Activated naive CD4-positive, alpha-beta T cell treated with anti-CD3 and anti-CD28 coated beads, Interleukin-2, amount 50 U/mL, for 16 hours (primary cell): ENCODE measurements around the gene LDLRAD4.

Source experiments
- DNase-seq: peaks from one replicate; pipeline ENCODE4 v3.0.0-alpha.2; 2020

Gene LDLRAD4

DNA sequence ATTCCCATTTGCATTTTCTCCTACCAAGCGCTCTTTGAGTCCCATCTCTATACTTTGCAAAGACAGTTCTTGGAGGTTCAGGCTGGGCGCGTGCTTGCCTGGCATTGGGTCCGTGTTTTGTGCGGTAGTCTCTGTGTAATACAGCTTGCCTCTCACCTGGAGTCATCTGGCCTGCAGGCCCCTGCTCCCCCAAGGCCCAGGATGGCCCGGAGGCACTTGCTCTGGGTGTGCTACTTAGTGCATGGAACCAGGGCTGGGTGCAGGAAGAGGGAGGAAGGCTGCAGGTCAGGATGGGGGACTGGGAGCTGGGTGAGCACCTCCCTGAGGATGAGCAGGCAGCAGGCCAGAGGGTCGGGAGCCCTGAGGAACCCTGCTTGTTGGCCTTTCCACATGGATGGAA, 220.9 kb downstream of the LDLRAD4 start:
- no peak for DNase-seq

DNA sequence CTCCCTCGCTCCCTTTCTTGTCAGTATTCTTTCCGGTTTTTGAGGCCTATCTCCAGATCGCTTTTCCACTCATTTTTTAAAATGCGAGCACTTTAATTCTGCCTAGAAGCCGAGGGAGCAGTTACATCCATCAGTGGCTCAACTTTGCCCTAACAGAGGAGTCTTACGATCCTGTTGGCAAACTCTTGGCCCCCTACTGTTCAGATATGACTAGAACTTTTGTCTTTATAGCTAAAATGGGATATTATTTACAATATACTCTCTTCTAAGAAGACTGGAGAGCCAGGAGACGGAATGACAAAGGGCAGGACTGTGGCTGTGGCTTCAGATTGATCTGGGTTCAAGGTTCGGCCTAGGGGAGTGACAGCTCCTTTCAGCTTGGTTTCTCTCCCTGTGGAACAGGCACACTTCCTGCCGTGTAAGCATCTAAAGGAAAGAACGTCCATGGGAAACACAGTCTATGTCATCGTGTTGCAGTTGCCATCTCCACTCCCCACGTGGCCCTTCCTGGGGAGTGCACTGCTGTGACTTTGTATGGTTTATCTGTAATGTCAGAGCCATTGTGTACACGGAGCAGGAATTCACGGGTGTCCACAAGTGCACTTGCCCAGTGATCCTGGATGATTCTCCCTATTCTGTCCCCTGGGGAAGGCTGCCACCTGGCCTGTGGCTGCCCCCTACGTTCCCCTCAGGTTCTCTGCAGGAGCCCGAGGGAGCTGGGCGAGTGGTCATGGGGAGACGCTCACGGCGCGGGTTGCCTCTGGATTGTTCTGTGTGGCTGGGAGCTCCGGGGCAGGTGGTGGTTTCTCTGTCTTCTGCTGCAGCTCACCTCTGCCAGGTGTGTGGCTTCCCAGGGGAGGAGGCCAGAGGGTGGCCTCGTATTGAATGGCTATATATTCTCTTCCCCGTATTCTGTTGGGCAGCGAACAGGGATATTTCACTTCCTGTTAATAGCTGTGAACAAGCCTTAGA, 222.0 kb downstream of the LDLRAD4 start:
- no peak for DNase-seq

DNA sequence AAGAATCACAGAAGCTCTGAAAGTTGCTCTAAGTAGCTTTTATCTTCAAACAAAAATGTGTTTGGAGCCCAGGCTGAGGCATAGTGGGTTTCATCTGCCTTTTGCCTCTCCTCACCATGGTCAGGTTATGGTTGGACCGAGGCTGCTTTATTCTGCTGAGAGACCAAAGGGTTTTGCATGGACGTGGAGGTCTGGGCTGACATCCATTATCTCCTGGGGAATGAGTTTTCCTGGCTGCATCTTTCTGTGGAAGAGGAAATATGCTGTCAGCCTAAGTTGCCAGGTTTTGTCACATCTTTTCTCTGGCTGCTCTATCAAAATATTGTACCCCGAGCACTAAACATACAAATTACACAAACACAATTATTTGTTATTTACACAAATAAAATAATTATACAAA, 223.2 kb downstream of the LDLRAD4 start:
- DNase-seq: no peak

DNA sequence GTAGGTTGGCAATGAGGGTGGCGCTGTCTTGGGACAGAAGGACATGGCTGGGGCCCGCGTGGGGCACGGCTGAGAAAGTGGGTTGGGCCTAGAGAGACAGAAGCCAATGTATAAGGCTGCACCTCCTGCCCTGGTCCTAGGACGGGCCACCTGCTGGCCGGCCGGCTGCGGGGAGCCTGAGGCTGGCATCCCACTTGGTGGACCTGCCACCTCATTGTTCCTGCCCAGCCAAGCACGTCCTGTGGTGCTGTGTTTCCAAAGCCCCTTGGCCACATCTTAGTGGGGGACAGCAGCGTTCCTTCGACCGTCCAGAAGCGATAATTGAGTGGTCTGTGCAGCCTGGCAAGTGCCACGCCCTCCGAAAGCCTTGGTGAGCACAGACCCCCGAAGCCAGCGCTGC, 223.9 kb downstream of the LDLRAD4 start:
- no peak for DNase-seq

DNA sequence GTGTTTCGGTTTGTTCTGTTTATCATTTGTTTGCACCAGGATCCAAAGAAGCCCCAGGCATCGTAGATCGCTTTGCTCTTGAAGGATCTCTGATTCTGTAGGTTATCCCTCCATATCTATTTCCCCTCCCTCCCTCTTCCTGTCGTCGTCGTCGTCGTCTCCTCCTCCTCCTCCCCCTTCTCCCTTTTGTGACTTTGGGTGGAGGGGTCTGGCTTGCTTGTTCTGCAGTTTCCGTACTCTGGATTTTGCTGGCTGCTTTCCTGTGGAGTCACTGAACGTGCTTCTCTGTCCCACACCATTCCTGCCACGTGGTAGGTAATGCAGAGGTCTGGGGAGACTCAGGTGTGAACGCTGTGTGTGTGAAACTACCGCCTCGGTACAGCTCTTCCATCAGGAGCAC, 225.0 kb downstream of the LDLRAD4 start:
- DNase-seq: no peak

DNA sequence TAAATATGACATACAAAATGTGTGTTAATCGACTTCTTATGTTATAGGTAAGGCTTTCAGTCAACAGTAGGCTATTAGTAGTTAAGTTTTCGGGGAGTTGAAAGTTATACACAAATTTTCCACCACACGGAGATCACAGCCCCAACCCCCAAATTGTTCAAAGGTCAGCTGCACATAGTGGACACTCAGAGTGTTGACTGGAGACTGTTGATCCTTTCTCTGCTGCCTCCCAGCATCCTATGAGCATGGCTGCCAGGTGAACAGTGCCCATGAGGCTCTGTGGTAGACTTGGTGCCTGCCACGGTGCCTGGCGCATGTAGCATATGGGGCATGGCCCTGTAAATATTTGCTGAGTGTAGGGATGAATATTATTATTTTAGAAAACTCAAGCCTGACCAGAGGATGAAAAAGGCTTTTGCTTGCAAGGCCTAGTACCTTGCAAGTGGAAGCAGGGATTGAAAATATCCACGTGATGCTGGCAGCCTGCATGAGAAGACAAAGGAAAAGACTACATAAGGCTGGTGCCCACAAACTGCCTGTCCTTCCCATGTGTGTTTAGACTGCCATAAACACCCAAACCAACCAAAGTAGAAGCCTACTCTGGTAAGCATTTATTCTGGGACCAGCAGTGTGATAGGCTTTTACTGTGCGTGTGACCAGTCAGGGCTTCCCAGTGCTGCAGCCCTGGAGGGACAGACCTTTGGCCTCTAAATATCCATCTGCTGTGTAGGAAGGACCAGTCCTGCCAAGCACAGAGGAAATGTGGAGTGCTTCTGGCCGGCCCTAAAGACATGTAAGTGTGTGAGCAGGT, 226.1 kb downstream of the LDLRAD4 start:
- DNase-seq: no peak

DNA sequence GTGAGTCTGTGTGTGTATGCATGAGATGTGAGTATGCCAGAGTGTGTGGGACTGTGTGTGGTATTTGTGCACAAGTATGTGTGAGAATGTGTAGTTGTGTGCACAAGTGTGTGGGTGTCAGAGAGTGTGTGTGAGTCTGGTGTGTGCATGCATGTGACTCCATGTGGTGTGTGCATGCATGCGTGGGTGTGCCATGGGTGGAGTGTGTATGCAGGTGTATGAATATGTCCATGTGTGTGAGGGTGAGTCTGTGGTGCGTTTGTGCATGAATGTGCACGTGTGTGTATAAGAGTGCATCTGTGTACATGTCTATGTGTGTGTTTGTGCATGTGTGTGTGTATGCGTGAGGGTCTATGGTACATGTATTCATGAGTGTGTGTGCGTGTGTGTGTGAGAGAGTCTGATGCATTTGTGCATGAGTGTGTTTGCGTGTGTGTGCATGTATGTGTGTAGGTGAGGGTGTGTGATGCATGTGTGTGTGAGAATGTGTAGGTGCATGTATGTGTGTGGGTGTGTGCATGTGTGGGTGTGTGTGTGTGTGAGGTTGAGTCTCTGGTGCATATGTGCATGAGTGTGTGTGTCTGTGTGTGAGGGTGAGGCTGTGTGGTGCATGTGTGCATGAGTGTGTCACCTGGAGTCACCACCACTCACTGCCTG, 226.8 kb downstream of the LDLRAD4 start:
- DNase-seq: no peak

DNA sequence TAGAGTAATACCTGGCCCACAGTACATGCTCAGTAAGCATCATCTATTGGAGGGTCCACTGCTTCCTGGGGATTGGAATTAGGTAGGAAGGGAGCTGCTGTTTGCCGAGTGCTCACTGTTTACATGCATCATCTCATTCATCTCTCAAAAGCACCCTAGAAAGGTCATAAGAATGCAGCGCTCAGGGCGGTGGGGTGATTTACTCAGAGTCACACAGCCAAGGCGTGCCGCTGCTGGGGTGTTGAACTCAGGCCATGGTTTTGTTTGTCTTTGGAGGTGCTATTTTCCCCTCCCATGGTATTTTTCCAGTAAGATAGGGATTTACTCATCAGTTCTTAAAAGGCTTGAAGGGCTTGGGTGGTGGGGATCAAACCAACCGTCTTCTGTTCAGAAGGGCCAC, 227.5 kb downstream of the LDLRAD4 start:
- no peak for DNase-seq

DNA sequence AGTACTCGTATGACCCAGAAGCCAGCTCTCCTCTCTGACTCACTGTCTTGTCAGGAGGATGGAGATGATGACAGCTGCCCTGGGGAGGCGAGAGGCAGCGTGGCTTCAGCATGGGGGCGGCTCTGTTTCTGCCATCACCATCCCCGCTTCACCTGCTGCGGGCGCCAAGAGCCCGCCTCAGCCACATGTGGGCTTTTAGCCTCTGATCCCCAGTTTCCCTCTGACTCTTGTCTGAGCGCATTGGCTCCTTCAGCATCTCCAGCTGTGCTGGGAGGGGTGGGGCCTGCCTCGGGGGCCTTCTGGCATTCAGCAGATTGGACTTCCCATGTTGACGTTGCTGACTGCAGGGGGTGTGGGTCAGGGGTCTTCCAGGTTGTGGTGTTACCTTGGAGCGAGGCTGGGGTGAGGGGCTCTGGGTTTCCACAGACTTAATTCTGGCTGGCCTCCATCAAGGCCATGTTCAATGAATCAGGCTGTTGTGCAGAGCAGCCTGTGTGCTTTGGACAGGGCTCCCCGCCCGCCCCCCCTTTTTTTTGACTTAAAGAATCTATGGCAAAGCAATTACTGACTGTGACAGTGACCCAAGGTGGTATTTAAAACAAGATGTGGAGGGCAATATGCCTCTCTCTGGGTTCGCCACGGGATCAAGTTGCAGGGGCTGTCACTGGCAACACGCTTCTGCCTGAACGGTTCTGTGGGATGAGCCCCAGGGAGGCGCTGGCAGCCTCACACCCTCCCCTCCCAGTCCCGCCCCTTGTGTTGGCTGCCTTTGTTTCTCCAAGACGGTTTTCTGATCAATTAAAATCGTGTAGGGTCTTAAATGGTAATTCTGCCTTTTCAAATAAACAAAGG, 228.3 kb downstream of the LDLRAD4 start:
- no peak for DNase-seq

DNA sequence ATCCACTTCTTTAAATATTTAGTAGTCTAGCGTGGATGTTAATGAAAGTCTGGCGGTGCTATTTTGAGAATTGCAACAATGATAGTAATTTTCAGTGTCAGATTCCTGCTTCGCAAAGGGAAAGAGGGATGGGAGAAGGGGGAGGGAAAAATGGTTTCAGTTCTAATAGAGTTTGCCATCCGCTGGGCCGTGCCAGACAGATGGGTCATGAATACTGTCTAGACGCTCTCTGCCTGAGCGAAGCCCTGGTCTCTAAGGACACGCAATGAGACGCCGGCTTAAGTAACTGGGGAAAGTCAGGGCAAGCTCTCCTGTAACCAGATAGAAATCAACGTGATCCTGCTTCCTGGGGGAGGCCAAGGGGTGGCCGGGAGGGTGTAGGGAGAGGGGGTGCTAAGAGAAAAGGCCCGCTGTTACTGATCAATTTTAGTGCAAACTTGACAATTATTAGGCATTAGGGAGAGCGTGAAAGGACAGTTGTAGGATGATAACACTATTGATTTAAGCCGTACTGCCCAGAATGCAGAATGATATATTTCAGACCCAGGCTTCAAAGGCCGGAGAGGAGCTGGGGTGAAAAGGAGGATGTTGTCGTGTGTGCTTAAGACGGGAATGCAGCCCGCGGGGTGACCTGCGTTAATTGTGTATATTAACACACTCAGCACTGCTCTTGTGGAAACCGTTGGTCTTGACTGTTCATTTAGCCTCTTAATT, 229.2 kb downstream of the LDLRAD4 start:
- DNase-seq: no peak

DNA sequence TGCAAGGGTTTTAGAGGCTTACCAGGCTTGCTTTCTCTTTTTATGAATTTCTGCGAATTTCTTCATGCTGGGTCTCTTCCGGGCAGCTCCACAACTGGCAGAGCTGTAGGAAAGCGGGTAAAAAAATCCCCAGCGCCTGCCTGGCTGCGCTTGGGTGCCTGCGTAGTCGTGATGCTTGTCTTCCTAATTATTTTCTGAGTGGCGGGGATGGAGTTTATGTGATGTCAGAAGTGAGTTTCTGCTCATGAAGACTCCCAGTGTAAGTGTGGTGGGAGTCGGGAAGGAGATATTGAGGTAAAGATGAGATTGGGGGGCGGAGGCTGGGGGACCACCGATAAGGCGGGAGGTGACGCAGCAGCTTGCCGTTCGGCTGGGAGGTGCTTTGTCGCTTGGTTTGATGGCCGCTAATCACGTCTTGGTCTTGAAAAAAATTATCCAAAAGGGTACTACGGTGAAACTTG, 229.8 kb downstream of the LDLRAD4 start:
- DNase-seq: no peak

DNA sequence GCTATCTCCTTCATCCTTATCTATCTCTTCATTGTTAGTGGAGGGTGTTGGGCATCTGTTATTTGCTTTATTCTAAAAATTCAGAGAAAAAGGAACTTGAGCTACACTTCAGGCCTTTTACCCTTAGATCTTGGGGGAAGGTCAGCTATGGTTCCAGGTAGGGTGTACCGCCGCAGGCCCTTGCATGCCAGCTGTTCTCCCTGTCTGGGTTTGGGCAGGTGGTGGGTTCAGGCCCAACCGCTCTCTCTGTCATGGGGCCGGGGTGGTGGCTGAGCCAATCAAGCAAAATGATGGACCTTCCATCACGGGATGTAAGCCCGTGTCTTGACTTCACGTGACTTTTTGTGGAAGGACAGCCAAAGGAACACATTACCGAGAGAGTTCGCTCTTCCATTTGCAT, 231.1 kb downstream of the LDLRAD4 start:
- no peak for DNase-seq

DNA sequence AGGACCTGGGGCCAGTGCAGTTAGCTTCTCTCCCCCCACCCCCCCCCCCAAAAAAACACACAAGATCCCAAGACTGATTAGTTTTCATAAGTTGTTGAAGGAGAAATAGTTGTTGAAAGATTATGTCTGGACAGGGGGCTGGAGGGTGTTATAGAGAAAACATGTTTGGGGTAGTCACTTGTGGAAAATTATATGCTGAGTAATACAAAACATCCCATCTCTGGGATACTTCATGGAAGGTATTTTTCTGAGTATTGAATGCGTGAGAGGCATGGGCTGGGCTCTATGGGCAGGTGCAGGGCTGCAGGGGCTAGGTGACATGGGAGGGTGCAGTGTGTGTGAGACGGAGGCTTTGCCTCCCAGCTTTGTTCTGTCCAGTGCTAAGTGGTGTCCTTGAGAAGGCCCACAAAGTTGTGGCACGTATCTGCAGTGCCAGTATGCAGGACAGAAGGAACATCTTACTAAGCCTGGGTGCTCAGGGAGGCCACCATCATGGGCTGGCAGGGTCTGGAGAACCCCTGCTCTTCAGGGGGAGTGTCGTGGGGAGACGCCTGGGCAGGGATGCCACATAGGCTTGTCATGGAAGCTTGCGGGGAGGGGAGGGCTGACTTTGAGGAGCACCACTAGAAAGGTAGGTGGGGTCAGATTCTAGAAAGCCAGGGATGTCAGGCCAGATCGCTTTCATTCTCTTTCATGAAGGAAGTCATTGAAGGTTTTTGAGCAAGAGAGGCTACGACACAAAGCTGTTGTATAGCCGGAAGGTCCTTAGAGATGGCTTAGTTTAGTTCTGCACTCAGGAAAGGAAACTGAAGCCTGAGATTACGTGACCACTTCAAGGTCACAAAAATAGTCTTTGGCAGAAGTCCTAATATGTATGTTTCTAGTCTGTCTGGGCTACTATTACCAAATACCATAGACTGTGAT, 232.0 kb downstream of the LDLRAD4 start:
- DNase-seq: no peak

DNA sequence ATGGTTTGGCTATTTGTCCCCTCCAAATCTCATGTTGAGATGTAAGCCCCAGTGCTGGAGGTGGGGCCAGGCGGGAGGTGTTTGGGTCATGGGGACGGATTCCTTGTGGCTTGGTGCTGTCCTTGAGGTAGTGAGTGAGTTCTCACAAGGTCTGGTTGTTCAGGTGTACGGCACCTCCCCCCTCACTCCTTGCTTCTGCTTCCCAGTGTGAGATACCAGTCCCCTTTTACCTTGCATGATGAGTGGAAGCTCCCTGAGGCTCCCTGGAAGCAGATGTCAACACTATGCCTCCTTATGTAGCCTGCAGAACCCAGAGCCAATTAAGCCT, 232.6 kb downstream of the LDLRAD4 start:
- DNase-seq: no peak

DNA sequence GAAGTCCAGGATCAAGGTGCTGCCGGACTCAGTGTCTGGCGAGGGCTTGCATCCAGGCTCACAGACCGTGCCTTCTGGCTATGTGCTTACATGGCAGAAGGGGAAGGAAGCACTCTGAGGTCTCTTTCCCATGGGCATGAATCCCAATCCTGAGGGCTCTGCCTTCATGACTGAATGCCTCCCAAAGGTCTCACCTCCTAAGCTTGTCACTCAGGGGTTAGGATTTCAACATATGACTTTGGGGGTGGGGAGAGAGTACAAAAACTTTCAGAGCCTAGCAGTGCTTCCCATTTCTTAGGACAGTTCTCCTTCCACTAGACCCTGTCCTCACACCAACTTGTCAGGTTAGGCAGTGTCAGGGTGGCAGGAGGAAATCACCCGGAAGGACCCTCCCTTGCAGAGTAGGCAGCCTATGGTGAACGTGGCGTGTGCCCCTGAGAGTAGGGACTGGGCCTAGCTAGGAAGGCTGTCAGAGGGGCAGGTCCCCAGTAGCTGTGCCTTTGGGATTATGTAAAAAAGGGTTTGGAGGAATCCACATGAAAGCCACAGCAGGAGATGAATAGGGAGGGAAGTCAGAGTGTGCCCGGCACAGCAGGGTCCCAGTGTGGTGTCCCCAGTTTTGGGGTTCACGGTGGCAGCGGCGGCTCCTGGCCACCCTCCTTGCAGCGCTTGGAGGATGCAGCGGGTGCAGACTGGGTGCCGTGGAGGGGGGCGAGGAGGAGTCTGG, 233.3 kb downstream of the LDLRAD4 start:
- DNase-seq: no peak

DNA sequence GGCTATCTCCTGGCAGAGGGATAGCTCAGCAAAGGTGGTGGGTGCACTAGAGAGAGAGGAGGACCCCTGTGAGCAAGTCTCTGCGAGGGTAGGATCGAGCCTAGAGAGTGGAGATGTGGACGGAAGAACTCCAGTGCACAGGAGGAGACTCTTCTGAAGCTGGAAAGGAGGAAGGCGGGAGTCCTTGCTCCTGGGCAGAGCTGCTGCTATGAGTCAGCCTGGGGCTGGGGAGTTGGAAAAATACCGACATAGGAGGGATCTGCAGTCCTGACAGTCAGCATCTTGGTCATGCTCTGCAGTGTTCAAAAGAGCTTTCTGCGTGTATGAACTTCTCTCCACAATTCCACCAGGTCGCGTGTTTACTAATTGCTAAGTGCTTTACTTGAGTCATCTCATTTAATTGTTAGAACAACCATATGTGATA, 233.8 kb downstream of the LDLRAD4 start:
- DNase-seq: no peak

DNA sequence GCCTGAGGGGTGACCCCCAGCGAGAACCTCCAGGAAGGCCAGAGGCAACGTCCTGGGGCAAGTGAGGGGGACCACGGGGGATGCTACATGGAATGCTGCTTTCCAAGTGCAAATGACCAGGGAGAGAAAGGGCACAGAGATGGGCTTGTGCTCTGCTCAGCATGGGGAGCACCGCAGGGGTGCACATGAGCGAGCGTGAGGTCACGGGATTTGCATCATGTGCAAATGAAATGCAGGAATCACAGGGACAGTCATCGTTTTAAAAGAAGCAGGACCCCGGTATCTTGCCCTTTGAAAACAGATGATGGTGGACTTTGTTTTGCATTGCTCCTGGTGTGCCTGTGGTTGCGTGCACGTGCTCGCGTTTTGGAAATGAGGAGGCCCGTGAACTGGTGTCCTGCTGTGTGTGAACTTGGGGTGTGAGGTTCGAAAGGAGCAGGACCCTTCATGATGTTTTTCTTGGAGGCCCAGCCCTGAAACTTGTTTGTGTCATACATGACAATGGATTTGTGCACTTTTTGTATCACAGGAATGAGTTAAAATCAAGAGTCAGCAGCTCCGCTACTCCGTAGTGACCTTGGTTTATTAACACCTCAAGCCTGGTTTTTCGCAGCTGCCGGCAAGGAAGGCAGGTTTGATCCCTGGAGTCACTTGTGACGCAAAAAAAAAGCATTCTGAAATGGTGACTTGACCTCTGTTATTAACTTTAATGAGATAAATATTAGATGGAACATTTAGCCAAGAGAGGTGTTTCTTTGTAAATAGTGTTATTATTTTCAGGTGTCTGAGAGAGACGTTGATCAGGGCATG, 234.5 kb downstream of the LDLRAD4 start:
- no peak for DNase-seq

DNA sequence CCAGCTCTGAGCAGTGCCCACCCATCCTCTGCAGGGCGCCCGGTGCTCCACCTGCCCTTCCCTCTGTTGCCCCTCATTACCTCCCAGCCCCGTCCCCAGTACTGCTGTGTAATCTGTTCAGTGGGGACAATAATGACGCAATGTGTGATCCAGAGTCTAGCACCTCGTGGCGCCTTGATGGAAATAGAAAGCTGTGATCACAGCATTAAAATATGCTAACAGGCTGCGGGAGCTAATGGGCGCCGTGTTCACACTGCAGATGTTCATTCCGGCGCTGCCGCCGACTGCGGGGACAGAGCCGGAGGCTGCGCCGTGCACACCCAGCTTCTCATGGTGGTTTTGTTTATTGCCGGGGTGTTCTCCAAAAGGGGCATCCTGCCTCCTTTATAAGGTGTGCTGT, 235.2 kb downstream of the LDLRAD4 start:
- DNase-seq: no peak
